ENCODE measurements around the gene ERCC2. TPM values are rescaled to one million over a fixed set of nuclear protein-coding genes. Genes with fewer than 3 reads are reported as not detected.
"Not testable (repeated sequence)": the region's sequence is repeated elsewhere in the genome, so short reads cannot be mapped to it uniquely, and the experiment has no call there.

Gene ERCC2
- polyA plus RNA-seq, 6 donors from 2014 or later: 4.7 to 8.0 (median 6.7) TPM

GRCh38 chr19:45327404-45328143, 42.8 kb downstream of the ERCC2 start:
- peaks cover 0 to 4% (median 0%) of the 10 kb centered on the region in 7 donors for H3K9me3 Mint-ChIP-seq
- H3K4me3 Mint-ChIP-seq: no peak overlapping the region
- H3K27me3 Mint-ChIP-seq: peaks cover 18 to 50% (median 36%) of the 10 kb centered on the region in 3 donors
- no peaks in the 10 kb centered on the region for H3K36me3 Mint-ChIP-seq
- peak overlapping the region in 1 of 6 donors; percentile 20 for H3K27ac Mint-ChIP-seq
- H3K4me1 Mint-ChIP-seq: peaks cover 4 to 8% (median 6%) of the 10 kb centered on the region in 3 donors
- ATAC-seq (ENCODE audit: low read depth in 2 of 2): no peak
- DNase-seq: no peak

DNA sequence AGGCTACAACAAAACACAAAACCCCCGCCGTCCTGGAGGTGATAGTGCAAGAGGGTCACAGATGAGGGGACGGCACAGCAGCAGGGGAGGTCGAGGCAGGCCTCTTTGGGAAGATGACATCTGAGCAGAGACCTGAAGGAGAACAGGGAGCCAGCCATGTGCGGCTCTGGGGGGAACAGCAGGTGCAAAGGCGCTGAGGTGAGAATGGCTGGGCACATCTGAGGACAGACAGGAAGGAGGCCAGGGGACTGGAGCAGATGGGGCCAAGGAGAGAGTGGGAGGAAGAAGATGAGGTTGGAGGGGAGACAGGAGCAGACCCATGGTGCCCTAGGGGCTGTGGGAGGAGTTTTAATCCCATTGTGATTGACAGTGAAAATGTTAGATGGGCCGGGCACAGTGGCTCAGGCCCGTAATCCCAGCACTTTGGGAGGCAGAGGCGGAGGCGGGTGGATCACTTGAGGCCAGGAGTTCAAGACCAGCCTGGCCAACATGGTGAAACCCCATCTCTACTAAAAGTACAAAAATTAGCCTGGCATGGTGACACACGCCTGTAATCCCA, 45.9 kb downstream of the ERCC2 start:
- ATAC-seq (ENCODE audit: low read depth in 2 of 2): no peak
- DNase-seq: no peak
- Mint-ChIP-seq H3K27me3 (peaks cover 20 to 56% (median 38%) of the 10 kb centered on the region in 3 donors), H3K4me1 (peaks cover 4 to 8% (median 6%) of the 10 kb centered on the region in 3 donors), H3K4me3 (peak overlapping the region in 1 of 8 donors; percentile 12), H3K27ac (peak overlapping the region in 2 of 6 donors; percentile 38), H3K36me3 (no peaks in the 10 kb centered on the region), H3K9me3 (peaks cover 0 to 4% (median 0%) of the 10 kb centered on the region in 7 donors)

- no peak overlapping the region for H3K27ac Mint-ChIP-seq
- ATAC-seq (ENCODE audit: low read depth in 2 of 2) (no peak), DNase-seq (no peak)
- peaks cover 0 to 4% (median 0%) of the 10 kb centered on the region in 7 donors for H3K9me3 Mint-ChIP-seq
- peak overlapping the region in 1 of 8 donors; percentile 81 for H3K4me3 Mint-ChIP-seq
- H3K4me1 Mint-ChIP-seq: peaks cover 4 to 8% (median 6%) of the 10 kb centered on the region in 3 donors
- no peaks in the 10 kb centered on the region for H3K36me3 Mint-ChIP-seq
- peaks cover 20 to 59% (median 38%) of the 10 kb centered on the region in 3 donors for H3K27me3 Mint-ChIP-seq
Measured at GRCh38 chr19:45323671-45324081, 46.7 kb downstream of the ERCC2 start.

DNA sequence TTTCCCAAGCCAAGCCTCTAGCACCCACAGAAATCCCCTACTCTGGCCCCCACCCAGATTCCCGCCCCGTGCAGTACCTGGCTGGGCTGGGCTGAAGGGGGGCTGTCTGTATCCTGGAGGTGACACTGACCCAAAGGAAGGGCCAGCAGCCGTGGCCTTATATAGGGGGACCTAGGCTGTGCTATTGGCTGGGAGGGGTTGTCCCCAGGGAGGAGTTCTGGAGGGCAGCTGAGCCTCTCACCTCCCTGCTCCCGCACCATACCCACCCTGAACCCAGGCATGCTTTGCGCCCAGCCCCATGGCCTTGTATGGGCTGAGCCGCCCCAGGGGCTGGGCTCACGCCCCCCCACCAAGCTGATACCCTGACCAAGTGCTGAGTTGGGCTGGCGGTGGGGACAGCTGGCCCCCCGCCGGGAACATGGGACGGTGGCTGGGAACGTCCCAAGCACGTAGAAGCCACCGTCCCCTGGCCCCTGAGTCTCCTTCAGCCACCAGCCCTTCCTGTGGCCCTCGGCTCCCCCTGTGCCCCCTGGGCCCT, 47.6 kb downstream of the ERCC2 start, which contains the start of gene CKM:
Gene CKM, minus strand, starts transcription at position 132 of the 538 bp plus-strand sequence. CDS start 3,162 bp downstream, outside the sequence.
- Mint-ChIP-seq H3K4me3 (peak within 1 kb of the TSS in 1 of 8 donors; percentile 81), H3K36me3 (no peaks in the 10 kb centered on the region), H3K27me3 (peaks cover 16 to 60% (median 41%) of the 10 kb centered on the region in 3 donors), H3K27ac (no peak within 1 kb of the TSS), H3K9me3 (no peaks in the 10 kb centered on the region), H3K4me1 (peaks cover 4 to 8% (median 6%) of the 10 kb centered on the region in 3 donors)
- ATAC-seq (ENCODE audit: low read depth in 2 of 2) (no peak), DNase-seq (no peak)

DNA sequence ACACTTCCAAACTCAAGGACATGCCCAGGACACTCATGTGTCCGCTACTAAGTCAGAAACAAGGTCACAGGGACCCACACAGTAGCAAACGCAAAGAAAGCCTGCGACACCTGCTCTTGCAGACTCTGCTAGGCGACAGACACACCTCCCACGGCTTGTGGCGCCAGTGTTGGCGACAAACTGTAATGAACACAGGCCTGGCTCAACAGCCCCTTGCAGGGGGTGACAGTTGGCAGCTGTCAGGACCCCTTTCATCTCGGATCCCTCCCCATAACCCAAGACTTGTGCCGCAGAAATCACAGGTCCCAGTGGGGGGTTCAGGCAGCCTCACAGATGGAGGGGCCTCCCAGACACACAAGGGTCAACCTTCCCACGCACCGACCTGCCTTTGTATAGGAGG, 48.1 kb downstream of the ERCC2 start:
- Mint-ChIP-seq H3K36me3 (no peaks in the 10 kb centered on the region), H3K27me3 (peaks cover 19 to 63% (median 45%) of the 10 kb centered on the region in 3 donors), H3K9me3 (no peaks in the 10 kb centered on the region), H3K4me1 (peaks cover 4 to 8% (median 6%) of the 10 kb centered on the region in 3 donors), H3K4me3 (no peak overlapping the region), H3K27ac (no peak overlapping the region)
- ATAC-seq (ENCODE audit: low read depth in 2 of 2): no peak
- no peak for DNase-seq

DNA sequence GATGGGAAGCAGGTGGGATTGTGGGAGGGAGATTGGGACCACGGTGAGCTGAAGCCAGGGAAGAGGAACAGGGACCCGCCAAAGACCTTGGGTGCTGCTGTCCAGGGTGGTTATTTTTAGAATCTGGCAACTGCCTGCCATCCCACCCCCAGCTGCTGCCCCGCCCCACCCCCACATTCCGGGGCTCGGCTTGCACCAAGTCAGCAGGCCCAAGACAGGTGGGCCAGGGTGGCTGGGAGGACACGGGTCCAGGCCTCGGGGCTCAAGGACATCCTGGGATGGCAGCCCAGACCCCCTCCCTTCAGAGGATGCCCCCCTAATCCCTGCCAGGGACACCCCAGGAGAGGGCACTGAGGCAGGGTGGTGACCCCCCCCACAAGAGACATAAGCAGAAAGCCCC, 48.5 kb downstream of the ERCC2 start:
- peaks cover 22 to 67% (median 50%) of the 10 kb centered on the region in 3 donors for H3K27me3 Mint-ChIP-seq
- no peaks in the 10 kb centered on the region for H3K9me3 Mint-ChIP-seq
- no peak for DNase-seq
- H3K36me3 Mint-ChIP-seq: no peaks in the 10 kb centered on the region
- no peak for ATAC-seq (ENCODE audit: low read depth in 2 of 2)
- H3K4me3 Mint-ChIP-seq: no peak overlapping the region
- H3K4me1 Mint-ChIP-seq: peaks cover 4 to 8% (median 6%) of the 10 kb centered on the region in 3 donors
- no peak overlapping the region for H3K27ac Mint-ChIP-seq

- Mint-ChIP-seq H3K27me3 (peaks cover 20 to 68% (median 50%) of the 10 kb centered on the region in 3 donors), H3K4me3 (no peak overlapping the region), H3K36me3 (no peaks in the 10 kb centered on the region), H3K27ac (no peak overlapping the region), H3K4me1 (peaks cover 0 to 3% (median 1%) of the 10 kb centered on the region in 3 donors), H3K9me3 (no peaks in the 10 kb centered on the region)
- ATAC-seq (ENCODE audit: low read depth in 2 of 2) (no peak), DNase-seq (no peak)
Measured at GRCh38 chr19:45320997-45321775, 49.2 kb downstream of the ERCC2 start.

DNA sequence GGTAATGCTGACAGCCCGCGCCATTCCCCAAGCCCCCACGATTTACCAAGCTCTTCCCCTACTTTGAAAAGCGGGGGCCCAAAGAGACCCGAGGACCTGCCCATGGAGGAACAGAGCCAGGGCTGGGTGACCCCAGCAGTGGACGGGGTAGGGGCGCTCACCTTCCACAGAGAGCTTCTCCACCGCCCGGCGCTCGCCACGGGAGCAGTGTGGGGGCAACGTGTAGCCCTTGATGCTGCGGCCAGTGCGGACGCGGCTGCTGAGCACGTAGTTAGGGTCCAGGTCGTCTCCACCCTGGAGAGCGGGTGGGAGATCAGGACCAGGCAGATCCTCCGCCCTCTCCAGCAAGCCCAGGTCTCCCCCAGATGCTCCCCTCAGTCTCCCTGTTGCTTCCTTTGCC, 55.1 kb downstream of the ERCC2 start:
- Mint-ChIP-seq H3K4me3 (no peak overlapping the region), H3K27ac (no peak overlapping the region), H3K27me3 (peaks cover 8 to 61% (median 59%) of the 10 kb centered on the region in 3 donors), H3K4me1 (no peaks in the 10 kb centered on the region), H3K36me3 (no peaks in the 10 kb centered on the region), H3K9me3 (no peaks in the 10 kb centered on the region)
- no peak for ATAC-seq (ENCODE audit: low read depth in 2 of 2)
- DNase-seq: no peak

DNA sequence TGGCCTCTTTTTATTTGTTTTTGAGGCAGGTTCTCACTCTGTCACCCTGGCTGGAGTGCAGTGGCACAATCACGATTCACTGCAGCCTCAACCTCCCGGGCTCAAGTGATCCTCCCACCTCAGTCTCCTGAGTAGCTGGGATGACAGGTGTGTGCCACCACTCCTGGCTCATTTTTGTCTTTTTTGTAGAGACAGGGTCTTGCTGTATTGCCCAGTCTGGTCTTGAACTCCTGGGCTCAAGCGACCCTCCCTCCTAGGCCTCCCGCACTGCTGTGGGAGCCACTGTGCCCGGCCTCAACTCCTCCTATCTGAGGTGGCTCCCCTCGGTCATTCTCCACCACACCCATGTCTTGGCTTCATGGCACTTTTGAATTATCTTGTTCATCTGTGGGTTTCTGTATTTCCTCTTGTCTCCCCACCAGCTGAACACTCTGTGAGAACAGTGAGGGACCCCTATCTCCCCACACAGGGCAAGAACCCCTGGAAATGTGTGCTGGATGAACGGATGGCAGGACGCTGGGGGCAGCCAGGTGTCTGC, 55.6 kb downstream of the ERCC2 start:
- H3K9me3 Mint-ChIP-seq: no peaks in the 10 kb centered on the region
- no peak overlapping the region for H3K27ac Mint-ChIP-seq
- H3K4me3 Mint-ChIP-seq: no peak overlapping the region
- H3K36me3 Mint-ChIP-seq: no peaks in the 10 kb centered on the region
- peaks cover 8 to 61% (median 59%) of the 10 kb centered on the region in 3 donors for H3K27me3 Mint-ChIP-seq
- no peaks in the 10 kb centered on the region for H3K4me1 Mint-ChIP-seq
- DNase-seq (no peak), ATAC-seq (ENCODE audit: low read depth in 2 of 2) (no peak)

- not testable (repeated sequence) for H3K4me1 Mint-ChIP-seq; H3K9me3 Mint-ChIP-seq; ATAC-seq (ENCODE audit: low read depth in 2 of 2); H3K4me3 Mint-ChIP-seq; H3K36me3 Mint-ChIP-seq; H3K27ac Mint-ChIP-seq; DNase-seq
- H3K27me3 Mint-ChIP-seq: peaks cover 3 to 48% (median 45%) of the 10 kb centered on the region in 3 donors
Measured at GRCh38 chr19:45312285-45312684, 58.1 kb downstream of the ERCC2 start.

DNA sequence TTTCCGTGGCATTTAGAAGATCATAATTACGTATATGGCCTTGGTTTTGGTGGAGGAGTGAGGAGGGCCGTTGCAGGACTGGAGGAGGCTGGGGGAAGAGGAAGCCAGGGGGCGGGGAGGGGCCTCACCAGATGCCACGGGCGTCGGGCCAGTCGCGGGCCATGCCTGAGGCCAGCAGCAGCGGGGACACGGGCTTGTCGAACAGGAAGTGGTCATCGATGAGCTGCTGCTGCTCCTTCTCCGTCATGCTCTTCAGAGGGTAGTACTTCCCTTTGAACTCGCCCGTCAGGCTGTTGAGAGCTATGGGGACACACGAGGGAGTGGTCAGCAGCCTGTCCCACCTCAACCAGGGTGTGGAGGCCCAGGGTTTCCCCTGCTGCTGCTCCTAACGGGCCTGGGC, 58.8 kb downstream of the ERCC2 start:
- Mint-ChIP-seq H3K27ac (no peak overlapping the region), H3K9me3 (peaks cover 0 to 1% (median 0%) of the 10 kb centered on the region in 7 donors), H3K4me3 (no peak overlapping the region), H3K4me1 (no peaks in the 10 kb centered on the region), H3K27me3 (peaks cover 0 to 42% (median 39%) of the 10 kb centered on the region in 3 donors), H3K36me3 (no peaks in the 10 kb centered on the region)
- ATAC-seq (ENCODE audit: low read depth in 2 of 2) (no peak), DNase-seq (no peak)

DNA sequence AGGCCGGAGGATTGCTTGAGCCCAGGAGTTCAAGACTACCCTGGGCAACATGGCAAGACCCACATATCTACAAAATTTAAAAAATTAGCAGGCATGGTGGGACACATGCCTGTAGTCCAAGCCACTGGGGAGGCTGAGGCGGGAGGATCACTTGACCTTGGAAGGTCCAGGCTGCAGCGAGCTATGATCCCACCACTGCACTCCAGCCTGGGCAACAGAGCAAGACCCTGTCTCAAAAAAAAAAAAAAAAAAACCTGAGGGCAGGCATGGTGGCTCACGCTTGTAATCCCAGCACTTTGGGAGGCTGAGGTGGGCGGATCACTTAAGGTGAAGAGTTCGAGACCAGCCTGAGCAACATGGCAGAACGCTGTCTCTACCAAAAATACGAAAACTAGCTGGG, 61.1 kb downstream of the ERCC2 start:
- H3K36me3 Mint-ChIP-seq; H3K27ac Mint-ChIP-seq; ATAC-seq (ENCODE audit: low read depth in 2 of 2); H3K4me3 Mint-ChIP-seq; H3K9me3 Mint-ChIP-seq; H3K4me1 Mint-ChIP-seq; DNase-seq: not testable (repeated sequence)
- H3K27me3 Mint-ChIP-seq: peaks cover 0 to 24% (median 19%) of the 10 kb centered on the region in 3 donors

- peaks cover 0 to 5% (median 0%) of the 10 kb centered on the region in 3 donors for H3K4me1 Mint-ChIP-seq
- H3K27ac Mint-ChIP-seq: no peak overlapping the region
- peaks cover 0 to 8% (median 4%) of the 10 kb centered on the region in 7 donors for H3K9me3 Mint-ChIP-seq
- peaks cover 0 to 17% (median 11%) of the 10 kb centered on the region in 3 donors for H3K27me3 Mint-ChIP-seq
- DNase-seq: no peak
- no peak for ATAC-seq (ENCODE audit: low read depth in 2 of 2)
- H3K36me3 Mint-ChIP-seq: peaks cover 0 to 9% of the 10 kb centered on the region in 2 donors
- no peak overlapping the region for H3K4me3 Mint-ChIP-seq
Measured at GRCh38 chr19:45307361-45307760, 63.0 kb downstream of the ERCC2 start.
